ENCODE results near the gene ADAT1.

- TF ChIP-seq CTCF (IDR thresholded peaks at IDR 0.05) (no peak), EZH2 (IDR thresholded peaks at IDR 0.05; ENCODE audit: borderline replicate concordance, insufficient read depth, low read depth, low read length, poor library complexity, severe bottlenecking) (no peak)
Measured at GRCh38 chr16:75617121-75617520, 6.0 kb downstream of the ADAT1 start.

All from B cell (primary cell).